HG03565 (cell line): ENCODE measurements around the gene USP36.
"Not testable (repeated sequence)": the region's sequence is repeated elsewhere in the genome, so short reads cannot be mapped to it uniquely, and the experiment has no call there.

ENCODE experiments used
- ATAC-seq: cut with Tn5 transposase; IDR thresholded peaks from one replicate; pipeline ENCODE4 v1.9.1; 2021; ENCODE audit warnings: mild to moderate bottlenecking, moderate library complexity; ENCODE audit not compliant: unreplicated experiment

USP36 gene

DNA sequence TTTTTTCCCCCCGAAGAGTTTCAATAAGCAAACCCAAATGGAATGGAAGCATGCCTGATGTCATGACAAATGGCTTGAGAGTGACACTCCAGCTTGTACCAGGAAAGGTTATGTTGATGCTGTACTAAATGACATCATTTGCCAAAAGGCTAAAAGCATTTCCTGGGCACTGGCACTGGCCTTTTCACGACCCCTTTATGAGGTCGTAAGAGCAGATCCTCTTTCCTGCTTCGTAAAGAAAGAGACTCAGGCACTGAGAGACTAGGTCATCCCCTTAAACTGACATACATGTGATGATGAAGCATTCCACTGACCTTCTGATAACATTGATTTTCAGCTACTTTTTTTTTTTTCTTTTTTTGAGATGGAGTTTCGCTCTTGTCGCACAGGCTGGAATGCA lies 31.9 kb upstream of the USP36 start:
- ATAC-seq: no peak

DNA sequence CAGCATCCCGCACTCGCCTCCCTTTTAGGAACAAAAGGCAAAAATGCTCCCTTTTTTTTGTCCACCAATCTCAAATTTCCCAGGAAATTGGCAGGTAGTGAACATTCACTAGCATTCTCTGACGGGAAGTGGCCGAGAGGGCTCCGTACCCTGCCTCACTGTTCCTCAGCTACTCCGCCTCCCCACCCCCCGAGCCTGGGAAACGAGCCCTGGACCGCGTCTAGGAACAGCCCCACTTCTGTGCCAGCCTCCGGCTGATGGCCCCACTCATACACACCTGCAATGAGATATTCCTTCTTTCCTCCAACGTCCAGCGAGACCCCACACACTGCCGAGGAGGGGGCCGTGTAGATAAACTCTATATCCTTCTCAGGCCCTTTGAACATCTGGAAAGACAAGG lies 30.0 kb upstream of the USP36 start:
- ATAC-seq: no peak

DNA sequence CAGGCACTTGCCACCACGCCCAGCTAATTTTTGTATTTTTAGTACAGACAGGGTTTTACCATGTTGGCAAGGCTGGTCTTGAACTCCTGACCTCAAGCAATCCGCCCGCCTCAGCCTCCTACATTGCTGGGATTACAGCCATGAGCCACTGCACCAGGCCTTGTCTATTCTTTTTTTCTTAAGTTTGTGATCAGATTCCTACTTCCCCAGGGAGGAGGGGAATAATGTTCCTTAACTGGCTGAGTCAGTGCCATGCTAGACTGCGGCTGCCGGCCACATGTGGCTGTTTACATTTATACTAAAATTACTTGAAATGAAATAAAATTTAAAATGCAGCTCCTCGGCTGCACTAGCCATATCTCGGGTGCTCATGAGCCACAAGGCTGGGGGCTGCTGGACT lies 27.8 kb upstream of the USP36 start:
- no peak for ATAC-seq

DNA sequence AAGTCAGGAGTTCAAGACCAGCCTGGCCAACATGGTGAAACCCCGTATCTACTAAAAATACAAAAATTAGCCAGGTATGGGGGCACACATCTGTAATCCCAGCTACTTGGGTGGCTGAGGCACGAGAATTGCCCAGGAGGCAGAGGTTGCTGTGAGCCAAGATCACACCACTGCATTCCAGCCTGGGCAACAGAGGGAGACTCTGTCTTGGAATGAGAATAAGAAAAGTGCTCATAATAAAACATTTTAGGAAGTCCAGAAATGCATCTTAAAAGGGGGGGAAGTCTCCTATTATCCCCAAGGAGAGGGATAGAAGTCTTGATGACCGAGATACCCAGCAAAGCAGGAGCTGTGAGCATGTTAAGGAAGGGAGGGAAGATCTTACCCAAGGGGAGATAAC lies 26.4 kb upstream of the USP36 start:
- not testable (repeated sequence) for ATAC-seq

- ATAC-seq: no peak
Measured at GRCh38 chr17:78865682-78866390, 25.2 kb upstream of the USP36 start.

GRCh38 chr17:78864117-78864516 lies 23.5 kb upstream of the USP36 start:
- no peak for ATAC-seq

DNA sequence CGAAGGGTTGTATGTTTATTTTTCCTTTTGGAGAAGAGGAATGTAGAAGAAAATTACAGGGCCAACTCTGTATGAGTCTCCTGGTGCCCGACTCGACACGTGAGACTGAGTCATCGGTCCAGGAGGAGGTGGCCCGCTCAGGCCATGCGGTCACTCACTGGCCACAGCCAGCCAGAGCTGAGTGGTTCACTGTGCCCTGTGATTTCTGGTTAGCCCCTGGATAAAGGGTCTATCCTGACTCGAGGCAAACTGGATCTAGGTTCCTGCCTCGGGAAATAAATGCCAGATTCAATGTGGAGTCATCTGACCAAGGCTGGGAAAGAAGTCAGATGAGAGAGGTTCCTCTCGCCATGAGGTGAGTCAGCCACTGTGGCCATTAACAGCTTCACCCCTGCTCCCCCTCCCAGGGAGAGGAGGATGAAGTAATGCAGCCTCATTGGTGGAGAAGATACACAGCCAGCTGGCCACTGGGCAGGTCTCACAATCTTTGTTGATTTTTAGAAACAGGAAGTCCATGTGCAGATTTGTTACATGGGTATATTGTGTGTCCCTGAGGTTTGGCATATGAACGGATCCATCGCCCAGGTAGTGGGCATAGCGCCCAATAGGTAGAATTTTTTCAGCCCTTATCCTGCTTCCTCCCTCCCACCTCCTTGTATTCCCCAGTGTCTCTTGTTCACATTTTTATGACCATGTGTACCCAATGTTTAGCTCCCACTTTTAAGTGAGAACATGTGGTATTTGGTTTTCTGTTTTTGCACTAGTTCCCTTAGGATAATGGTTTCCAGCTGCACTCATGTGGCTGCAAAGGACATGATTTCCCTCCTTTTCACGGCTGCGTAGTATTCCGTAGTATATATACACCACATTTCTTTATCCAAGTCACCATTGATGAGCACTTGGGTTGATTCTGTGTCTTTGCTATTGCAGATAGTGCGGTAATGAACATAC lies 21.7 kb upstream of the USP36 start:
- no peak for ATAC-seq

DNA sequence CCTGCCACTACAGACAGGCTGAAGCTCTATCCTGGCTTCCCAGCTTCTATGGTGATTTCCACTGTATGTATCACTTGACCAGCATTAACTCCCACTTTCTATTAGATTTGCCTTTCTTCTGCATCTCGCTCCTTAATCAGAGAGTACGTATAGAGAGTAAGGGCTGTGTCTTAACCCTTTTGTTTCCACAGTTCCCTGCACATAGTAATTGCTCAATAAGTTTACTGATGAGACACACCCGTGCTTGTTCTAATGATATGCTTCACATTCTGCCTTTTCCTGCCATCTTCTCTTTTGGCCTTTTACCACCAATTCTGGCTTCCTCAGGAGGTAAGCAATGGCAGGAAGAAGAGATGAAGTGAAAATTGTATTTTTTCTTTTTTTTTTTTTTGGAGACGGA lies 20.6 kb upstream of the USP36 start:
- no peak for ATAC-seq

GRCh38 chr17:78859051-78859450 lies 18.4 kb upstream of the USP36 start:
- ATAC-seq: no peak

DNA sequence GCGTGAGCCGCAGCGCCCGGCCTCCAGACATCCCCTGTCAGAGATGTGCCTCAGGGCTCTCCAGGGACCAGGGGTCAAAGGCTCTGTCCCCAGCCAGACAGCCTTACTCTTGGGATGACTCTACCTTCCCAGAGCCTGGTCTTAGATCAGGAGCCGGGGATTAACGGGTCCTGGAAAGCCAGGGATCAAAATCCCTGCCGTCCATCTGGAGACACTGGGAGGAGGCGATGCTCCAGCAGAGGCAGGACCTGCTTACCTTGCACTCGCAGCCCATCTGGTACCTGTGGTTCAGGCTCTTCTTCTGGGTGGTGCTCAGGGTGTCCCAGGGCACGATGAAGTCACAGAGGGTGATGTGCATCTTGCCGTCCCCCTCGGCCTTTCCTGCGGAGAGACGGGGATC lies 16.7 kb upstream of the USP36 start:
- ATAC-seq: no peak

DNA sequence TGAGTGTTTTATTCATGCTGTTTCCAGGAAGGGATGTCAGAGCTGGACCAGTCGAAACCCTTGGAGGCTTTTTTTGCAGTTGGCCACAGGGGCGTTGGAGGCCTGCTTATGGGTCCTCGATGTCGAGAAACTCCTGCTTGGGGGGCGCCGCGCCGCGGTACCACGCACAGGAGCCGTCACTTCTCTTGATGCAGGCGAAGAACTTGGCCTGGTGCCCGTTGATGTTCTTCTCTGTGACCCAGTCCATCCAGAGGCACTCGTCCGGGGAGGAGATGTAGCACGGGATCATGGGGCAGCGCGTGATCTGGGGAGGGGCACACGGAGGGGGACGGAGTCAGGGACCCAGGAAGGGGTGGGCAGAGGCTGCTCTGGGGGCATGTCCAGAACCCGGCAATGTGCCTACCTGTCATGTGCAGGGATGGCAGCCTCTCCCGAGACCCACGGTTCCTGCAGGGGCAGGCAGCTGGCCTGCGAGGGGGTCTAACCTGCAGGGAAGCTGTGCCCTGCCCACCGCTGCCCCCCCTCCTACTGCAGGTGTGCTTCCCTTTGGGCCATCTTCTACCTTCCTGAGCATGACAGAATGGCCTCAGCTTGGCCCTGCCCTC lies 15.0 kb upstream of the USP36 start:
- no peak for ATAC-seq

- no peak for ATAC-seq
Measured at GRCh38 chr17:78854508-78854907, 13.9 kb upstream of the USP36 start.

GRCh38 chr17:78853926-78854394 lies 13.3 kb upstream of the USP36 start:
- ATAC-seq: no peak

DNA sequence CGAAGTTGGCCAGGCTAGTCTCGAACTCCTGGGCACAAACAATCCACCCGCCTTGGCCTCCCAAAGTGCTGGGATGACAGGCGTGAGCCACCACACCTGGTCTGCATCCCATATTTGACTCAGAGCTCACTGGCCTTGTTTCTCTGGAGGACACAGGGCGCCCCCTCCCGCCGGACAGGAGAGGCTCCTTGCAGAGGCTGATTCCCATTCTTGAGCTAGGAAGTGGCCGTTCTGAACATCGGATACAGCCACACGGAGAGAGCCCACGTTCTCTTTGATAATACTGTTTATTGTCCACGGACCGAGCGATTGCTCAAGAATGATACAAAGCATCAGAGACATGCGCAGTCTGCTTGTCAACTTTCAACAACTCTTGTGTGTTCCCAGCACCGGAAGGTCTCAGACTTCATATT lies 12.1 kb upstream of the USP36 start:
- no peak for ATAC-seq

GRCh38 chr17:78849026-78849425 lies 8.4 kb upstream of the USP36 start:
- no peak for ATAC-seq

GRCh38 chr17:78847052-78847451 lies 6.4 kb upstream of the USP36 start:
- no peak for ATAC-seq

DNA sequence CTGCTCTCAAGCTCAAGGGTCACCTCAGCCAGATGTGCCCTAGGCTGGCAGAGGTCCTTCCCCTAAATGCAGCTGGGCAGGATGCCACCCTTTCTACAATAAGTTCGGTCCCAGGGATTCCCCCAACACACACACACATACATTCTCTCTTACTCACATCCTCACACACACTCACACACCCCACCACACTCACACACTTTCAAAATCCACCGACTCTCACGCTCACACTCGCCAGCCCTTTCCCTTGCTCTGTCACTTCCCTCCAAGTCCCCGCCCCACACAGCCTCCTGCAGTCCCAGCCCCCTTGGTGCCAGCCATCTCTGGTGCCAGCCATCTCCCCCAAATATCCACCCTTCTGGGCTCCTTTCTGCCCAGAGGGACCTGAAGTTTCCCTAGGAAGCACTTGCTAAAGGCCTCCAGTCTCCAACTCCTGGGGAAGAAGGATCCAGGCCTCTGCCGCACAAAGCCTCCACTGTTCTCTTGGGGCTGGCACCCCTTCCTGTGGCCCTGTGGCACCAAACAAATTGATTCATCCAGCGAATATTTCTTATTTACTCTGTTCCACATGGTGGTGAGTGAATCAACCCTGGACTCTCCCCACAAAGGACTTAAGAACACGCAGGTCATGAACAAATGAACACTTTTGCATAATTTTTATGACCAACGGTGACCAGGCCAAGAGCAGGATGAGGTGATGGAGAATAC lies 3.8 kb upstream of the USP36 start:
- ATAC-seq: no peak

- no peak for ATAC-seq
Measured at GRCh38 chr17:78842881-78843565, 2.4 kb upstream of the USP36 start.

GRCh38 chr17:78840530-78840779 lies 159 bp downstream of the USP36 start:
- ATAC-seq: no peak

DNA sequence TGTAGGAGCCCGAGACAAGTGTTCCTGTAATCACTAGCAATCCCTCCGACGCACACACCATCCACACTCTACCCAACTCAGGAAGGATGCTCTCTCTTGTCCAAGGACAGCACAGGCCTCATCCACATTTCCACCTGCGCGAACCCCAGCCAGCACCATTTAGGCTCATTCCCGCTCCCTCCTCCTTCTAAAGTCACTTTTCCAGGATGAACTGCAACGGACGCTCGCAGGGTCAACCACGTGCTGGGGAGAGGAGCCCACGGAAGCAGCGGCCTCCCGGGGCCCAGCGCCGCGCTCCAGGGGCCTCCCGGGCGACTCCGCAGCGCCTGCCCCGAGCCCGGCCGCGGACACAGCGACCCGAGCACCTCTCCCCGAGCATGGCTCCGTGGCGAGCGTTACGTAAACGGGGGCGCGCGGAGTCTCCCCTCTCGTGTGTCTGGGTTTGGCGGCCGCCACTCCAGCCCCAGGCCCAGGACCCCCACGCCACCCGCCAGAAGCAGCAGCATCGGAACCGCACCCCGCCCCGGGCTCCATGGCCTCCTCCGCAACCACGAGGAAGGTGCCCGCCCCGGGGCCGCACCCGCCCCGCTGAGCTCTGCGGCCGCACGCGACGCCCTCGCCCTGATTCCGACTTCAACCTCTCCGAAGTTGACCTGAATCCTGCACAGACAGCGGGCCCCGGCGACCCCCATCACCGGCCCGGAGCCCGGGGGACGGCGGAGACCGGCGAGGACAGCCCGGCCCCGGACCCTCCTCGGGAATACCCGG lies 668 bp downstream of the USP36 start:
- peak; percentile 3 for ATAC-seq
